ENCODE measurements around the gene FHIT.

Gene FHIT

GRCh38 chr3:61278713-61279112 is 27.5 kb upstream of the FHIT start:
- H3K4me3 ChIP-seq (ENCODE audit: low read depth, low read length): no peak overlapping the region
- TF ChIP-seq CTCF (IDR thresholded peaks at IDR 0.05; ENCODE audit: low read depth, low read length): no peak

- TF ChIP-seq CTCF (IDR thresholded peaks at IDR 0.05; ENCODE audit: low read depth, low read length): no peak
- no peak overlapping the region for H3K4me3 ChIP-seq (ENCODE audit: low read depth, low read length)
These were observed 26.2 kb upstream of the FHIT start for GRCh38 chr3:61277411-61277810.

GRCh38 chr3:61269435-61269834 is 18.2 kb upstream of the FHIT start:
- no peak overlapping the region for H3K4me3 ChIP-seq (ENCODE audit: low read depth, low read length)
- no peak for TF ChIP-seq CTCF (IDR thresholded peaks at IDR 0.05; ENCODE audit: low read depth, low read length)

GRCh38 chr3:61268644-61269043 is 17.4 kb upstream of the FHIT start:
- H3K4me3 ChIP-seq (ENCODE audit: low read depth, low read length): no peak overlapping the region
- TF ChIP-seq CTCF (IDR thresholded peaks at IDR 0.05; ENCODE audit: low read depth, low read length): no peak

- no peak for TF ChIP-seq CTCF (IDR thresholded peaks at IDR 0.05; ENCODE audit: low read depth, low read length)
- no peak overlapping the region for H3K4me3 ChIP-seq (ENCODE audit: low read depth, low read length)
These were observed 13.0 kb upstream of the FHIT start for GRCh38 chr3:61264281-61264680.

- H3K4me3 ChIP-seq (ENCODE audit: low read depth, low read length): no peak overlapping the region
- TF ChIP-seq CTCF (IDR thresholded peaks at IDR 0.05; ENCODE audit: low read depth, low read length): no peak
These were observed 5.9 kb upstream of the FHIT start for GRCh38 chr3:61257148-61257547.

- H3K4me3 ChIP-seq (ENCODE audit: low read depth, low read length): no peak overlapping the region
- TF ChIP-seq CTCF (IDR thresholded peaks at IDR 0.05; ENCODE audit: low read depth, low read length): no peak
These were observed 2.5 kb upstream of the FHIT start for GRCh38 chr3:61253756-61254155.
